HUES64 (cell line): ENCODE data around the gene TH.

Experiments used
- H3K27ac ChIP-seq: 2 replicates; pipeline ENCODE4 v1.7.0; 2013; ENCODE audit warnings: low read depth, low read length, inconsistent platforms
- H3K27me3 ChIP-seq: 2 replicates; pipeline ENCODE4 v1.6.1; 2013; ENCODE audit warnings: mild to moderate bottlenecking, low read length; ENCODE audit not compliant: insufficient read depth
- H3K36me3 ChIP-seq: 2 replicates; pipeline ENCODE4 v1.6.1; 2013; ENCODE audit warnings: mild to moderate bottlenecking, low read length; ENCODE audit not compliant: insufficient read depth
- H3K4me1 ChIP-seq: 2 replicates; pipeline ENCODE4 v1.6.1; 2013; ENCODE audit warnings: mild to moderate bottlenecking, low read length, moderate library complexity; ENCODE audit not compliant: insufficient read depth
- H3K4me3 ChIP-seq: 2 replicates; pipeline ENCODE4 v1.5.1; 2013; ENCODE audit warnings: mild to moderate bottlenecking, low read length, moderate library complexity
- H3K9ac ChIP-seq: 2 replicates; pipeline ENCODE4 v1.6.1; 2013; ENCODE audit warnings: mild to moderate bottlenecking, low read depth, low read length
- H3K9me3 ChIP-seq: 2 replicates; pipeline ENCODE4 v1.6.1; 2013; ENCODE audit warnings: low read depth, low read length; ENCODE audit not compliant: insufficient read depth
- WGBS: fragments of 150-250, 120-280 bp; methylation state at CpG from one replicate; pipeline ENCODE4 v1.1.7; 2013; ENCODE audit warnings: missing lambda C conversion rate; 5-methylcytosine and 5-hydroxymethylcytosine counted together

Gene TH

DNA sequence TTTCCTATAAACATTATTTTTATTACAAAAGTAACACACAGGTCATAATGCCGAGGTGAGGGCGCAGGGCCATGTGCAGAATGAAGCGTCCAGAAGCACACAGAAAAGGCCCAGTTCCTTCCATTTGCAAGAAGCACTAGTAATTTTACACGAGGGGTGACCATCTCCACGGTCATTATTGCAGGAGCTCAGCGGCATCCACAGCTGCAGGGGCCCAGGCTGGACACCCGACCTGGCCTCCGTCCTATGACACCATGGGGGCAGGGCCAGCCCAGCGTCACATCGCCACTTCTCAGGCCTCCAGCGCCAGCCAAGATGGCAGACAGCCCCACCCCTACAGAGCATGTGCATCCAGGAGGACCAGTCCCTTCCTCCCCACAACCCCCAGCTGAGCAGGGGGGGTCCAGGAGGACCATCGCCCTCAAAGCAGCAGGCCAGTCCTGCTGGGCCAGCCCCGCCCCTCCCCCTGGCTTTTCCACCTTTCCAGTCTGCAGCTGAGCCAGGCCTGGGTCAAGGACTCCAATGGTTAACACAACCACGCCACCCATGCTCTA, 35.9 kb downstream of the TH start:
- H3K9ac ChIP-seq = no peak overlapping the region
- H3K27me3 ChIP-seq = peaks cover 82% of the 10 kb centered on the region
- H3K4me1 ChIP-seq = 0 out of 2 replicates have a peak, but pooled peaks cover 6% of the 10 kb centered on the region
- no peak overlapping the region for H3K27ac ChIP-seq
- no peaks in the 10 kb centered on the region for H3K36me3 ChIP-seq
- H3K4me3 ChIP-seq = no peak overlapping the region
- WGBS = 85% methylated on average over 14 of the region's 14 CpGs
- H3K9me3 ChIP-seq = no peaks in the 10 kb centered on the region

DNA sequence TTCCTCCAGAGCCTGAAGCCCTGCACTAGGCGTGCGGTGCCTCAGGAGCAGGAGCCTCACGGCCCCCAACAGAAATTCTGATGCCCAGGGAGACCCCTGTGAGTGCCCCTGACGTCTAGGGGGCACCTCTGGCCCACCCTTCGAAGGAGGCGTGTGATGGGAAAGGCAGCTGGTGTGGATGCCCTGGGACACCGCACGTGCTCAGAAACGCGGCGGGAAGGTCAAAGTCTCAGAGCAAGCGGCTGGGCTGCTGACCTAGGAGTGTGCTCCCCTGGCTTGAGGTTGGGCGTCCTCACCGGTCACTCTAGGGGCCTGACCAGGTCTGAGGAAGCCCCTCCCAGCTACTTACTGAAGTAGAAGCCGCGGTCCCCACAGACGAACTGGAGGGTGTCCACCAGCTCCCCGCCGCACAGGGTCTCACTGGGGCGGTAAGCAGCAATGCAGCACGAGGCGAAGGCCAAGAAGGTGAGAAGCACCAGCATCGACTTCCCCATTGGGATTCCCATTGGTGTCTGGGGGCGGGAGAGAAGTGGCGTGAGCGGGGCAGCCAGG, 36.5 kb downstream of the TH start:
- no peak overlapping the region for H3K4me3 ChIP-seq
- H3K27me3 ChIP-seq = peaks cover 76% of the 10 kb centered on the region
- H3K27ac ChIP-seq = no peak overlapping the region
- no peaks in the 10 kb centered on the region for H3K36me3 ChIP-seq
- WGBS = 87% methylated on average over 26 of the region's 26 CpGs
- 0 out of 2 replicates have a peak, but pooled peaks cover 6% of the 10 kb centered on the region for H3K4me1 ChIP-seq
- no peaks in the 10 kb centered on the region for H3K9me3 ChIP-seq
- H3K9ac ChIP-seq = no peak overlapping the region

DNA sequence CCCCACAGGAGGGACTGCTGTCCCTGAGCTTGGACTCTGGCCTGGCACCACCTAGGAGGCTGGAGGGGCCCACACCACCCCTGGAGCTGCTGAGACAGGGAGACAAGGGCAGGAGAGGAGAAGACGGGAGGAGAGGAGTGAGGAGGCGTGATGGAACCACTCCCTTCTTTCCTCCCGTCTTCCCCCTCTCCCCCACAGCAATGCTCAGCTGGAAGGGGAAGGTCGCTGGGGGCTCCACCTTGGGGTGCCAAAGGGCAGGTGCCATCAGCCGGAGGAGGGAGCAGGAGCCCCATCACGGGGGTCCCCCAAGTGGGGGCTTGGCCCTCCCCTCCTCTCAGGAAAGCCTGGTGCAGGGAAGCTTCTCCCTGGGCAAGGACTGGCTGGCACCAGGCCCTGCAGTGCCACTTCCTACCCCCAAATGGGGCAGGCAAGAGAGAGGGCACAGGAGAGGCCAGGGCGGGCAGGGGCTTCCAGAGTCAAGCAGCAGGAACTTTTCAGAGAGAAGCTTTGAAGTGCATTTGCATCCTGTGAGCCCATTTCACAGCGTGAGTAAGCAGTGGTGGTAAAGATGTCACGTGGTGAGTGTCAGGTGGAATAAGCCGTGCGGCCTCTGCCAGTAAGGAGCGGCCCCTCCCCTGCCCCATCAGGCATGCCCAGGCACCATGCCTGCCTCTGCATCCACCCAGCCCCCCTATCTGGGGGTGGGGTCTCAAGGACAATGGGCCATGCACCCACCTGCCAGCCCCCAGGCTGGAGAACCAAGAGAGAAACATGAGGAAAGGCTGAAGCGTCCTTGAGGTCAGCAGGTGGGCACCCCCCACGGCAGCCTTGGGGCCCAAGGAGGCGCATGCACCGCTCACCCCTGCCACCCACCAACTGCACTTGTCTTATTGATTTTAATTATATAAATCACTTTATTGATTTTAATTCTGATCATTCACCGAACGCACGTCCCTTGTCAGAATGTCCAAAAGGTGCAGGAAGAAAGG, 37.3 kb downstream of the TH start:
- Histone ChIP-seq H3K4me1 (0 out of 2 replicates have a peak, but pooled peaks cover 6% of the 10 kb centered on the region), H3K9me3 (no peaks in the 10 kb centered on the region), H3K9ac (no peak overlapping the region), H3K27me3 (peaks cover 69% of the 10 kb centered on the region), H3K36me3 (no peaks in the 10 kb centered on the region), H3K4me3 (no peak overlapping the region), H3K27ac (no peak overlapping the region)
- WGBS = 79% methylated on average over 13 of the region's 19 CpGs

DNA sequence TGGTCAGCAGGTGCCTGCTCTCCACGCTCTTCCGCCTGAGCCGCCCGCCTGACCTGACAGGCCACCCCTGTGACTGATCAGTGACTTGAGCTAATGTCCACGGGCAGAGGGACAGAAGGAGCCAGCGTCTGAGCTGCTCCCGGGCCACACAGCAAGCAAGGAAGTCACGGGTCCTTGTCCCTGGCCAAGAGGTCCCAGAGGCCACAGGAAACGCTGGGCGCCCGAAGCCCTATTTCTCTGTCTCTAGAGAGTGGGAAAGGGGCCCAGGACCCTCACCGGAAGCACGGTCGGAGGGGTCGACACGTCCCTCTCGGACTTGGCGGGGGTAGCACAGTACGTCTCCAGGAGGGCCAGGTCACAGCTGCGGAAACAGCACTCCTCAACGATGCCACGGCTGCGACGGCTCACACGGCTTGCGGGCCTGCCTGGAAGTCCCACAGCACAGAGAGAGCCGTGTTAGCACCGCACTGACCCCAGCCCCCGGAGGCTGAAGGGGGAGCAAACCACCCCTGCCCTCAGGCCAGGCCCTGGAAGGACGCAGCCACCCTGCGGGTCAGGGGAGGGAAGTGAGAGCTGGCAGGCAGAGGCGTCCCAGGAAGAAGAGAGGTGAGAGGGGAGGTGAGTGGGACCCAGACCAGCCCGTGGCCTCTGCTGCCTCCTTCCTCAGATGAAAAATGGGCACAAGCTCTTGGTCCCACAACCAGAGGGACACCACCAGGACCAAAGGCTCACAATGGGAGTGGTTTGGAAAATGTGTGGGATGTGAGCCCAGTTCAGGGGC, 38.2 kb downstream of the TH start:
- no peak overlapping the region for H3K9ac ChIP-seq
- no peaks in the 10 kb centered on the region for H3K36me3 ChIP-seq
- H3K27ac ChIP-seq = no peak overlapping the region
- peaks cover 61% of the 10 kb centered on the region for H3K27me3 ChIP-seq
- 0 out of 2 replicates have a peak, but pooled peaks cover 6% of the 10 kb centered on the region for H3K4me1 ChIP-seq
- no peak overlapping the region for H3K4me3 ChIP-seq
- H3K9me3 ChIP-seq = no peaks in the 10 kb centered on the region
- 73% methylated on average over 33 of the region's 33 CpGs for WGBS

DNA sequence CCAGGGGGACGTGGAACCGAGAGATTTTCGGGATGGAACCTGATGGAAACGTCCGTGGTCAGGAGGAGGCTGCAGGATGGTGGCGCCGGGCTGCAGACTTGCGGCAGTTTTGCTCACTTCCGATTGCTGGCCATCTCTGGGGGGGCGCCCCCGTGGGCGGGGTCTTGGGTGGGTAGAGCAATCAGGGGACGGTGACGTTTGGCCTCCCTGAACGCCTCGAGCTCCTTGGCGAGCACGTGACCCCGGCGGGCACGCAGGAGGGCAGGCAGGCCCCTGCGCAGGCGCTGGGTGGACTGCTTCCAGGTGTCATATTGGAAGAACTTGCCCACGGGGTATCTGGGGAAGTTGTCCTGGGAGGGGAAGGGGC, 38.8 kb downstream of the TH start:
- peaks cover 56% of the 10 kb centered on the region for H3K27me3 ChIP-seq
- H3K36me3 ChIP-seq = no peaks in the 10 kb centered on the region
- WGBS = 81% methylated on average over 24 of the region's 24 CpGs
- H3K9ac ChIP-seq = no peak overlapping the region
- H3K4me1 ChIP-seq = 0 out of 2 replicates have a peak, but pooled peaks cover 6% of the 10 kb centered on the region
- no peak overlapping the region for H3K27ac ChIP-seq
- no peak overlapping the region for H3K4me3 ChIP-seq
- H3K9me3 ChIP-seq = no peaks in the 10 kb centered on the region

DNA sequence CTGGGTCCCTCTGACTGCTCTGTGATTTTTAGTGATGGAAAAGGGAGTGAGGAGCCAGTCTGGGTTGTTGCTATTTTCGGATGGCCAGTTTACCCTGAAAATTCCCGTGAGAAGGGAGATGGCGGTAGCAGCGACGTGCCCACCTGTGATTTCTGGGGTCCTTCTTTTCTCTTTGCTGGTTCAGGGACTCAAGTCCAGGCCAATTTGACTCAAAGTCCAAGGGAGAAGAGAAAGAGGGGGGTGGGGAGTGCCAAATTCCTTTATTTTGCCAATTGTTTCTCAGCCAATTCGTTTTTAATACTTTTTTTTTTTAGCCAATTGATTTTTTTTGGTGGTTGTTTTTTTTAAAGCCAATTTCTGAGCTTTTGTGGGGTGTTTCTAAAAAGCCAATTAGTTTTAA, 39.4 kb downstream of the TH start:
- Histone ChIP-seq H3K27me3 (peaks cover 50% of the 10 kb centered on the region), H3K9me3 (no peaks in the 10 kb centered on the region), H3K36me3 (no peaks in the 10 kb centered on the region), H3K4me1 (0 out of 2 replicates have a peak, but pooled peaks cover 6% of the 10 kb centered on the region), H3K27ac (no peak overlapping the region), H3K9ac (no peak overlapping the region), H3K4me3 (no peak overlapping the region)
- 90% methylated on average over 6 of the region's 6 CpGs for whole genome bisulfite sequencing

DNA sequence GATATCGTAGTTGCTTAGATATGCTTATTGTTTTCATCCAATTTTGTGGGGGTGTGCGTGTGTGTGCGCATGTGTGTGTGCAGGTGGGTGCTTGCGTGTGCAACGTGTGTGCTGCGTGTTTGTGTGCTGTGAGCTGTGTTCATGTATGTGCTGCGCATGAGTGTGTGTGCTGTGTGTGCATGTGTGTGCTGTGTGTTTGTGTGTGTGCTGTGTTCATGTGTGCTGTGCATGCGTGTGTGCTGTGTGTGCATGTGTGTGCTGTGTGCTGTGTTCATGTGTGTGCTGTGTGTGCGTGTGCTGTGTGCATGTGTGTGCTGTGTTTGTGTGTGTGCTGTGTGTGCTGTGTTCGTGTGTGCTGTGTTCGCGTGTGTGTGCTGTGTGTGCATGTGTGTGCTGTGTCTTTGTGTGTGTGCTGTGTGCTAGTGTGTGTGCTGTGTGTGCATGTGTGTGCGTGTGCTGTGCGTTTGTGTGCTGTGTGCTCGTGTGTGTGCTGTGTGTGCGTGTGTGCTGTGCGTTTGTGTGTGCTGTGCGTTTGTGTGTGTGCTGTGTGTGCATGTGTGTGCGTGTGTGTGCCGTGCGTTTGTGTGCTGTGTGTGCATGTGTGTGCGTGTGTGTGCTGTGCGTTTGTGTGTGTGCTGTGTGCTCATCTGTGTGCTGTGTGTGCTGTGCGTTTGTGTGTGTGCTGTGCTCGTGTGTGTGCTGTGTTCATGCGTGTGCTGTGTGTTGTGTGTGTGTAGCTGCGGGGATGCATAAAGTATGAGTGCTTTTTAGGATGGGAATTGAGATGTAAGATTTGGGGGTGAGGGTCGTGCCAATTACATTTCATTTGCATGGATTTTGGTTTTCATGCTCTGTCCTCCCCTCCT, 40.0 kb downstream of the TH start:
- H3K27ac ChIP-seq = no peak overlapping the region
- H3K9me3 ChIP-seq = no peaks in the 10 kb centered on the region
- no peak overlapping the region for H3K4me3 ChIP-seq
- no peak overlapping the region for H3K9ac ChIP-seq
- 0 out of 2 replicates have a peak, but pooled peaks cover 1% of the 10 kb centered on the region for H3K4me1 ChIP-seq
- no peaks in the 10 kb centered on the region for H3K36me3 ChIP-seq
- peaks cover 43% of the 10 kb centered on the region for H3K27me3 ChIP-seq
- 89% methylated on average over 28 of the region's 28 CpGs for WGBS

DNA sequence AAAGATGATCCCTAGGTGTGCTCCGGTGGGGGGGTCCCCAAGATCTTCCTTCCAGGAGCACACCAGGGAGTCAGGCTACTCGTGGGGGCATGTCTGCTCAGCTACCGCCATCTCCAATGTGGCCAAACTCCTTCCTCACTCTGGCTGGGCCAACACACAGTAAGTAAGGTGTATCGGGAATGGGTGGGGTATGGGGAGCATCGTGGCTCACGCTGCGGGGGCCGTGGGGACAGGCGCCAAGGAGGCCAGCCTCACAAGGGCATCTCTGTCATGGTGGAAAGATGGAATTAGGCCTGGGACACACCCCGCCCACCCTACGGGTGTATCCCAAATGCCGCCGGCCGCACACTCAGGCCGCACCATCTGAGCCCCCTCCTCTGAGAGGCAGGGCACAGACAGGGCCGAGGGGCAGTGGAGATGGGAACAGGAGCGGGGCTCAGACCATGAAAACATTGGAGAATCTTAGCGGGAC, 40.7 kb downstream of the TH start:
- Histone ChIP-seq H3K4me1 (no peaks in the 10 kb centered on the region), H3K36me3 (no peaks in the 10 kb centered on the region), H3K9me3 (no peaks in the 10 kb centered on the region), H3K27ac (no peak overlapping the region), H3K4me3 (no peak overlapping the region), H3K27me3 (peaks cover 36% of the 10 kb centered on the region), H3K9ac (no peak overlapping the region)
- WGBS = 87% methylated on average over 18 of the region's 18 CpGs

DNA sequence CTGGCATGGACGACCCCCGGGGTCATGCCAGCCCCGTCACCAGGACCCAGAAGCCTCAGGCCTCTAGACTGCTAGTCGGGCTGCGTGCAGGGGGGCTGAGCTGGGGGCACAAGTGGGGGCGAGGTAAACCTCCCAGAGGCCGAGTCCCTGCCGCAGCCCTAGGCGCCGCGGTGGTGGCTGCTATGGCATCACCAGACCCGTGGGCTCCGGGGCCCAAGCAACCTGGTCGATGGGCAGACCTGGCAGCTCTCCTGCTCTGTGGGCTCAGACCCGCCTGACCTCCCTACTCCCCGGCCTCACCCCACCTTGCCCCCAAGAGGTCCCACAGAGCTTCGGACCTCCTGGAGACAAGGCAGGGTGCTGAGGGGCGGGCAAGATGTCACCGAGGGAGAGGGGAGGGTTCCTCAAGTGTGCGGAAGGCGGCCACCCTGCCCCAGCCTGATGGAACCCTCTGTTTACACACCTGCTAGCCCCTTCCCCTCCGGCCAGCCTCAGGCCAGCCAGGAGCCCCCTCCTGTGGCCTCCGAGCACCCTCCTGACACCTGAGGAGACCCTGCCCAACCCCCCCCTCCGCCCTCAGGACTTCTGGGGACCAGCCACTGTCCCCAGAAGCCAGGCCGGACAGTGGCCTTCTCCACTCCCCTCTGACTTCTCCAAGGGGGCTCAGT, 41.8 kb downstream of the TH start:
- H3K4me3 ChIP-seq = no peak overlapping the region
- no peaks in the 10 kb centered on the region for H3K4me1 ChIP-seq
- H3K36me3 ChIP-seq = no peaks in the 10 kb centered on the region
- no peak overlapping the region for H3K9ac ChIP-seq
- H3K27me3 ChIP-seq = peaks cover 26% of the 10 kb centered on the region
- H3K9me3 ChIP-seq = no peaks in the 10 kb centered on the region
- WGBS = 93% methylated on average over 25 of the region's 25 CpGs
- H3K27ac ChIP-seq = no peak overlapping the region

DNA sequence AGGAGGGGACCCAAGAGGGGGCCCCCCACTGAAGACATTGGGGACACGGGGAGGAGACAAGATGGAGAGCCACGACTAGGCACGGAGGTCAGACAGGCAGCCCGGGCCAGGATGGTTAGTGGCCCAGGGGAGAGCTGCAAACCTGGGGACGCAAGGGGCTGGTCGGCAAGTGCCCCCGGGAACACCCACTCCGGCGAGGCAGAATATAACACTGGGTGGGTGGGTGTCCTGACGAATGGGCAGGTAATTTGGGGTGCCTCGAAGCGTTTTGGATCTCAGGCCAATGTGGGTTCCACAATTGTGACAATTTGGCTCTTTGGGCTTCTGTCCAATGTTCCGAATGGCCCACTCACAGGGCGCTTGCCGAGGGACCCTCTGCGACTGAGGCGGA, 42.3 kb downstream of the TH start:
- 92% methylated on average over 17 of the region's 17 CpGs for WGBS
- no peaks in the 10 kb centered on the region for H3K9me3 ChIP-seq
- no peak overlapping the region for H3K9ac ChIP-seq
- no peak overlapping the region for H3K4me3 ChIP-seq
- peaks cover 20% of the 10 kb centered on the region for H3K27me3 ChIP-seq
- no peaks in the 10 kb centered on the region for H3K36me3 ChIP-seq
- no peaks in the 10 kb centered on the region for H3K4me1 ChIP-seq
- H3K27ac ChIP-seq = no peak overlapping the region
